ENCODE measurements around the gene TMEM179B.

TMEM179B gene

DNA sequence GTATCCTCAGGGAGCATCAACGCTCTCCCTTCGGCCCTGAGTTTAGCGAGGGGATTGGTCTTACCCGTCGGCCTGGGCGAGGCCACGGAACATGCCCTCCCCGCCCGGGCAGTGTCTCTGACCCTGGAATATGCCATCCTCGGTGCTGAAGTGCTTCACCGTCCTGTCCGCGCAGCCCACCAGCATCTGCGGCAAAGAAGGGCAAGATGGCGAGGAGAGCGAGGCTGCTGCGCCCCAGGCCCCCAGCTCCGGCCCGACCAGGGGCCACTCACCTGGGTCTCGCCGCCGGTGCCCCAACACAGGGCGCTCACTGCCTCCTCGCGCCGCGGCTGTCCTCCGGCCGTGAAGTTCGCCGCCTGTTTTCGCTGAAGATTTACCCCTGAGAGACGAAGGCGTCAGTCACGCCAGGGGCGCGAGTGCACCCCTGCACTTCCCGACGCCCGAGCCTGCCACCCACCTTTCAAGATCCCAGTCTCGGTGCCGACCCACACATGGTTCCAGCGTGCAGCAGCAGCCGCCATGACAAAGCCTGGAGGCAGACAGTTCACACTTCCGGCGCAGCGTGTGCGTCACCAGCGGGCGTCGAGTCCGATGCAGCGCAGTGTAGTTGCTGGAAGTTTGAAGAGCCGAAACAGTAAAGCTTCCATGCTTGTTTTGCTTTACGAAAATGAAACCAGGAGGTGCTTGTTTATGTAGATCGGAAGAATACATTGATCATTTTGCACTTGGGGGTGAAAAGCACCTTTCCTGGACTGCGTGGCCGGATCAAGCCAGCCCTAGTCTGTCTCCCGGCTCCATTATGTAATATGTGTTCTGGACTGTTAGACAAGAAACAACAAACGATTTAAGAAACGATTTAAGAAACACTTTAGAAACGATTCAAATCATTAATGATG lies 52.1 kb downstream of the TMEM179B start, which contains the start of gene WDR74:
WDR74 (minus strand) TSS at position 541 of the 896 bp plus-strand sequence; CDS start at position 521, 20 bp downstream.
- DNase-seq, result peak; percentile 84
